ENCODE results near the gene TRAPPC2B. TPM values are rescaled to one million over a fixed set of nuclear protein-coding genes. Genes with fewer than 3 reads are reported as not detected.

Gene TRAPPC2B
- total RNA-seq (2021) (16.8 and 18.7 TPM in 2 replicates), Bru-seq, nascent RNA (percentile 77 among the genes with signal in this experiment), BruChase-seq, experiment 1, labeled RNA remaining after a 2-hour chase (percentile 81 among the genes with signal in this experiment), BruChase-seq, experiment 2, labeled RNA remaining after a 6-hour chase (percentile 81 among the genes with signal in this experiment)
- long read RNA-seq, transcript TRAPPC2B-201 (2 exons, 732 nt), result major isoform, 41 of 41 reads
- long read RNA-seq, partial matches to known transcripts, result 0 of 41 reads
- long read RNA-seq, other reads (novel, unspliced or antisense), result 0 of 41 reads

DNA sequence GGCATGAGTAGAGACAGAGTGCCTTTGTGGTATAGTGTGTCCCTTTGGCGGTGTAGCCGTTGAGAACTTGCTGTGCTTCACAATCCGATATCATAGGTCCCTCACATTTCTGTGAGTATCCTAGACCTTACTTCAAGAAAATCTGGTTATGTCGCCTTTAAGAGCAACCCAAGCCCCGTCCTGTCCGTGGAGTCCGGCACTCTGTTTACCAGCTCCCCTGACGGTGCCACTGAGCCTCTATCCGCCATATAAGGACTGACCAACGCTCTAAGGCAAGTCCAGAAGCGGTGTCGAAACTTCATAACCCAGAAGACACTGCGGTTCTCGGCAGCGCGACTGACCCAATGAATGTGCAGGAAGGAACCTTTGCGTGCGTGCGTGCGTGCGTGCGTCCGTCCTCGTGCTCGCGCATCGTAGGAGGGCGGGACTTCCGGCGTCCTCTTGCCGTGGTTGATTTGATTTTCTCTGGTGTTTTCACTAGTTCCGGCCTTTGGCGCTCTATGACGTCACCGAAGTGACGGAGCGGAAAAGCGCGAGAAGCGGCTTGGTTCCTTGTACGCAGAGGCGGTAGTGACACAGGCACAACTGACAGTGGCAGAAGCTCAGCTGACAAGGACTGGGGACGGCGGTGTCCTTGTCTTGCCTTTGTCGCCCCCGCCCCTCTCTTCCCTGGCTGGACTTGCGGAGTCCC lies at the start of gene TRAPPC2B, which contains the start of gene ZNF547:
TSS of gene TRAPPC2B (plus strand) at position 555 of the 691 bp plus-strand sequence. CDS start 1,283 bp downstream, outside the sequence.
TSS of gene ZNF547 (plus strand) at position 555 of the 691 bp plus-strand sequence. CDS start 5,005 bp downstream, outside the sequence.
- intact Hi-C loops (cut with micrococcal nuclease; ENCODE audit: unreplicated experiment), result loop anchor here (2.0 kb wide), 1 partner anchor 26 kb away; the partner anchor contains the start of gene ZNF548
- no peaks in the 10 kb centered on the region for H3K9me3 ChIP-seq (ENCODE audit: low read depth, low read length, poor library complexity, severe bottlenecking)
- H3K4me1 ChIP-seq (ENCODE audit: insufficient read depth, low read length, poor library complexity, severe bottlenecking), result no peaks in the 10 kb centered on the region
- CTCF ChIA-PET, result interaction anchor here (1.7 kb wide), 1 partner anchor 26 kb away, joined by 4 read pairs; the partner anchor contains the start of gene ZNF548
- no peak for TF ChIP-seq EZH2 (IDR thresholded peaks at IDR 0.05; ENCODE audit: borderline replicate concordance, low read depth, low read length, poor library complexity, severe bottlenecking)
- TF ChIP-seq, protein P1, sequence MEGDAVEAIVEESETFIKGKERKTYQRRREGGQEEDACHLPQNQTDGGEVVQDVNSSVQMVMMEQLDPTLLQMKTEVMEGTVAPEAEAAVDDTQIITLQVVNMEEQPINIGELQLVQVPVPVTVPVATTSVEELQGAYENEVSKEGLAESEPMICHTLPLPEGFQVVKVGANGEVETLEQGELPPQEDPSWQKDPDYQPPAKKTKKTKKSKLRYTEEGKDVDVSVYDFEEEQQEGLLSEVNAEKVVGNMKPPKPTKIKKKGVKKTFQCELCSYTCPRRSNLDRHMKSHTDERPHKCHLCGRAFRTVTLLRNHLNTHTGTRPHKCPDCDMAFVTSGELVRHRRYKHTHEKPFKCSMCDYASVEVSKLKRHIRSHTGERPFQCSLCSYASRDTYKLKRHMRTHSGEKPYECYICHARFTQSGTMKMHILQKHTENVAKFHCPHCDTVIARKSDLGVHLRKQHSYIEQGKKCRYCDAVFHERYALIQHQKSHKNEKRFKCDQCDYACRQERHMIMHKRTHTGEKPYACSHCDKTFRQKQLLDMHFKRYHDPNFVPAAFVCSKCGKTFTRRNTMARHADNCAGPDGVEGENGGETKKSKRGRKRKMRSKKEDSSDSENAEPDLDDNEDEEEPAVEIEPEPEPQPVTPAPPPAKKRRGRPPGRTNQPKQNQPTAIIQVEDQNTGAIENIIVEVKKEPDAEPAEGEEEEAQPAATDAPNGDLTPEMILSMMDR (conservative IDR thresholded peaks at IDR 0.05; ENCODE audit: low read depth, low read length), result no peak
- POLR2A ChIA-PET (ENCODE audit: low non-redundant PET), result no interaction called here
- peak within 1 kb of the TSS; percentile 73 for H3K4me3 ChIP-seq (ENCODE audit: low read depth, low read length, poor library complexity, severe bottlenecking)
- H3K27me3 ChIP-seq (replicated peaks; ENCODE audit: insufficient read depth, low read depth, low read length, poor library complexity), result no peaks in the 10 kb centered on the region
- DNase-seq (ENCODE audit: low spot score), result peak; percentile 100
- BruUV-seq (replicated peaks), result no TSS peak
- H3K27ac ChIP-seq (ENCODE audit: low read depth, low read length, poor library complexity, severe bottlenecking), result peak within 1 kb of the TSS; percentile 83
- peaks cover under 1% of the 10 kb centered on the region for H3K36me3 ChIP-seq (ENCODE audit: insufficient read depth, low read length, poor library complexity, severe bottlenecking)

DNA sequence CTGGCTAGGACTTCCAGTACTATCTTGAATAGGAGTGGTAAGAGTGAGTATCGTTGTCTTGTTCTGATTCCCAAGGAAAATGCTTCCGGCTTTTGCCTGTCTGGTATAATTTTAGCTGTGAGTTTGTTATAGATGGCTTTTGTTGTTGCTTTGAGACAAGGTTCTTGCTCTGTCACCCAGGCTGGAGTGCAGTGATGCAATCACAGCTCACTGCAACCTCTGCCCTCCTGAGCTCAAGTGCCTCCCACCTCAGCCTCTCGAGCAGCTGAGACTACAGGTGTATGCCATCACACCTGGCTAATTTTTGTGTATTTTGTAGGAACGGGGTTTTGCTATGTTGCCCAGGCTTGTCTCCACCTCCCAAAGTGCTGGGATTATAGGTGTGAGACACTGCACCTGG lies 49.2 kb upstream of the TRAPPC2B start:
- Histone ChIP-seq H3K27me3 (replicated peaks; ENCODE audit: insufficient read depth, low read depth, low read length, poor library complexity) (peaks cover 38% of the 10 kb centered on the region), H3K27ac (ENCODE audit: low read depth, low read length, poor library complexity, severe bottlenecking) (no peak overlapping the region), H3K36me3 (ENCODE audit: insufficient read depth, low read length, poor library complexity, severe bottlenecking) (no peaks in the 10 kb centered on the region), H3K4me1 (ENCODE audit: insufficient read depth, low read length, poor library complexity, severe bottlenecking) (no peaks in the 10 kb centered on the region), H3K9me3 (ENCODE audit: low read depth, low read length, poor library complexity, severe bottlenecking) (no peaks in the 10 kb centered on the region), H3K4me3 (ENCODE audit: low read depth, low read length, poor library complexity, severe bottlenecking) (no peak overlapping the region)
- ChIA-PET POLR2A (ENCODE audit: low non-redundant PET) (no interaction called here), CTCF (no interaction called here)
- intact Hi-C loops (cut with micrococcal nuclease; ENCODE audit: unreplicated experiment), result no loop called here
- BruUV-seq (replicated peaks), result no TSS peak
- no peak for DNase-seq (ENCODE audit: low spot score)
- TF ChIP-seq EZH2 (IDR thresholded peaks at IDR 0.05; ENCODE audit: borderline replicate concordance, low read depth, low read length, poor library complexity, severe bottlenecking), result no peak
- TF ChIP-seq, protein P1 (conservative IDR thresholded peaks at IDR 0.05; ENCODE audit: low read depth, low read length), result no peak

DNA sequence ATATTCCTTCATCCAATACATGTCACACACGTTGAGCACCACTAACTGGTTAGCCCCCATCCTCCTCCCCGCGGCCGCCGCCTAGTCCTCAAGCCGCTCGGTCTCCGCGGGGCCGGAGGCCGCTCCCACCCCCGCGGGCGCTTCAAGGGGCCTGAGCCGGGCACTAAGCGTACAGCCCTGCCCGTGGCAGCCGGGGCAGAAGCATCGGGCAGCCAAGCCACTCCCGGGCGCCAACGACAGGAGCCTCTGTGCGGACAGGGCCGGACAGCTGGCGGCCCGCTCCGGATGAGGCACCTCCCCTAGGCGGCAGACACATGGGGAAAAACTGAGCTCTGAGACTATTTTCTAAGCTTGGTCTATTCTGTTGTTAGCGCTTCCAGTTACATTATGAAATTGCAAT lies 45.8 kb upstream of the TRAPPC2B start:
- no peaks in the 10 kb centered on the region for H3K9me3 ChIP-seq (ENCODE audit: low read depth, low read length, poor library complexity, severe bottlenecking)
- H3K4me3 ChIP-seq (ENCODE audit: low read depth, low read length, poor library complexity, severe bottlenecking), result no peak overlapping the region
- H3K36me3 ChIP-seq (ENCODE audit: insufficient read depth, low read length, poor library complexity, severe bottlenecking), result no peaks in the 10 kb centered on the region
- DNase-seq (ENCODE audit: low spot score), result no peak
- H3K27me3 ChIP-seq (replicated peaks; ENCODE audit: insufficient read depth, low read depth, low read length, poor library complexity), result peaks cover 38% of the 10 kb centered on the region
- ChIA-PET CTCF (no interaction called here), POLR2A (ENCODE audit: low non-redundant PET) (no interaction called here)
- no peaks in the 10 kb centered on the region for H3K4me1 ChIP-seq (ENCODE audit: insufficient read depth, low read length, poor library complexity, severe bottlenecking)
- BruUV-seq (replicated peaks), result no TSS peak
- intact Hi-C loops (cut with micrococcal nuclease; ENCODE audit: unreplicated experiment), result no loop called here
- TF ChIP-seq, protein P1 (conservative IDR thresholded peaks at IDR 0.05; ENCODE audit: low read depth, low read length), result no peak
- no peak for TF ChIP-seq EZH2 (IDR thresholded peaks at IDR 0.05; ENCODE audit: borderline replicate concordance, low read depth, low read length, poor library complexity, severe bottlenecking)
- H3K27ac ChIP-seq (ENCODE audit: low read depth, low read length, poor library complexity, severe bottlenecking), result no peak overlapping the region
